Muscle of leg (tissue), 11 donors: ENCODE measurements around the gene GMDS. TPM values are rescaled to one million over a fixed set of nuclear protein-coding genes. Genes with fewer than 3 reads are reported as not detected.

Experiments used
- DNase-seq: peaks from one replicate; pipeline ENCODE4 v3.0.0; 2013
- H3K27ac ChIP-seq: one replicate; pipeline ENCODE4 v1.5.1; 2013; ENCODE audit warnings: mild to moderate bottlenecking, low read length, control low read depth
- H3K27me3 ChIP-seq: one replicate; pipeline ENCODE4 v1.6.1; 2013; ENCODE audit warnings: low read length; ENCODE audit not compliant: control insufficient read depth, insufficient read depth
- H3K36me3 ChIP-seq: one replicate; pipeline ENCODE4 v1.6.1; 2013; ENCODE audit warnings: low read length; ENCODE audit not compliant: control insufficient read depth, insufficient read depth
- H3K4me1 ChIP-seq: one replicate; pipeline ENCODE4 v1.6.1; 2013; ENCODE audit warnings: low read length; ENCODE audit not compliant: control insufficient read depth, insufficient read depth
- H3K4me3 ChIP-seq: one replicate; pipeline ENCODE4 v1.5.1; 2013; ENCODE audit warnings: low read length, control low read depth
- H3K9me3 ChIP-seq: replicated peaks from 2 replicates; pipeline ENCODE4 v1.6.1; 2013; ENCODE audit warnings: low read depth, low read length; ENCODE audit not compliant: control insufficient read depth
- WGBS: methylation state at CpG from one replicate; pipeline ENCODE4 v1.1.5; 2013; ENCODE audit warnings: missing lambda C conversion rate; ENCODE audit not compliant: insufficient coverage; 5-methylcytosine and 5-hydroxymethylcytosine counted together
- polyA plus RNA-seq, 8 donors: library from polyadenylated mRNA; unstranded; fragments of 120-200 nt; gene quantifications; one replicate each; pipeline versions ENCODE4 v1.2.1 to v1.2.3, GENCODE V29; 2013; ENCODE audit warnings: inconsistent platforms in 1 of 8, low replicate concordance in 1 of 8; ENCODE audit not compliant: insufficient read length in 8 of 8, insufficient read depth in 1 of 8
- total RNA-seq: library from RNA; stranded (reverse); fragments of 120-200 nt; gene quantifications from one replicate; pipeline ENCODE4 v1.2.4, GENCODE V29; 2013

The GMDS gene
- total and polyA plus RNA-seq, 9 donors, result 3.9 to 17.0 (median 11.9) TPM

- Histone ChIP-seq H3K9me3 (no peaks in the 10 kb centered on the region), H3K36me3 (no peaks in the 10 kb centered on the region), H3K27me3 (no peaks in the 10 kb centered on the region), H3K4me3 (no peak overlapping the region), H3K27ac (no peak overlapping the region), H3K4me1 (no peaks in the 10 kb centered on the region)
- WGBS, result 77% methylated on average over 1 of the region's 1 CpG
- no peak for DNase-seq
Observed at GRCh38 chr6:2166717-2167116, 78.7 kb downstream of the GMDS start.

DNA sequence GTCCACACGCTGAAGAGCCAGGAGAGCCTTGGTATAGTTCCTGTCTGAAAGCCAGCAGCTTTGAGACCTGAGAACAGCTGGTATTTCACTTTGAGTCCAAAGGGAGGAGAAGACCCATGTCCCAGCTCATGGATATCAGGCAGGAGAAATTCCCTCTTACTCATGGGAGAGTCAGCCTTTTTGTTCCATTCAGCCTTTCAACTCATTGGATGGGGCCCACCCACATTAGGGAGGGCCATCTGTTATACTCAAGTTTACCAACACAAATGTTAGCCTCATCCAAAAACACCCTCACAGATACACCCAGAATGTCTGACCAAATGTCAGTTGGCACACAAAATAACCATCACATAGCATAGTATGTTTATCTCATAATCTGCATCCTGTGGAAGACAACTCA lies 80.1 kb downstream of the GMDS start:
- Histone ChIP-seq H3K27me3 (no peaks in the 10 kb centered on the region), H3K9me3 (no peaks in the 10 kb centered on the region), H3K36me3 (no peaks in the 10 kb centered on the region), H3K27ac (no peak overlapping the region), H3K4me1 (no peaks in the 10 kb centered on the region), H3K4me3 (no peak overlapping the region)
- WGBS, result 92% methylated on average over 1 of the region's 1 CpG
- DNase-seq, result no peak

DNA sequence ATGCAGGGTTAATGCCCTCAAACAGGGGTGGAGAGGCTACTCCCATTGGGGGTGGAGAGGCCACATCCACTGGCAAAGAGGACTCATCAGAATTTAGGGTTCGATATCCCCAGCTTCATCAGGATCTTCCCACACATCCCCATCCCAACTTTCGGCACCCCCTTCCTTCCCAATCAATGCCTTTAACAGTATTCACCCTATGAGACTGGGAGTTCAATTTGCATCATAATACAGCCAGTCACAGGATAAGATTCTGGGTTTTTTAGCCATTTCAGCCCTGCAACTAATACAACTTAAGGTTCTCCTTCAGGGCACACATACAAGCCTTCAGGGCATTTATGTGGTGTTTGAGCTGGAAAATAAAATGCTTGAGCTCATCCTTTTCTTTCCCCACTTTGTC lies 80.9 kb downstream of the GMDS start:
- no peak for DNase-seq
- no peaks in the 10 kb centered on the region for H3K4me1 ChIP-seq
- WGBS, result 100% methylated on average over 2 of the region's 2 CpGs
- H3K27me3 ChIP-seq, result no peaks in the 10 kb centered on the region
- H3K27ac ChIP-seq, result no peak overlapping the region
- no peak overlapping the region for H3K4me3 ChIP-seq
- H3K36me3 ChIP-seq, result no peaks in the 10 kb centered on the region
- no peaks in the 10 kb centered on the region for H3K9me3 ChIP-seq

DNA sequence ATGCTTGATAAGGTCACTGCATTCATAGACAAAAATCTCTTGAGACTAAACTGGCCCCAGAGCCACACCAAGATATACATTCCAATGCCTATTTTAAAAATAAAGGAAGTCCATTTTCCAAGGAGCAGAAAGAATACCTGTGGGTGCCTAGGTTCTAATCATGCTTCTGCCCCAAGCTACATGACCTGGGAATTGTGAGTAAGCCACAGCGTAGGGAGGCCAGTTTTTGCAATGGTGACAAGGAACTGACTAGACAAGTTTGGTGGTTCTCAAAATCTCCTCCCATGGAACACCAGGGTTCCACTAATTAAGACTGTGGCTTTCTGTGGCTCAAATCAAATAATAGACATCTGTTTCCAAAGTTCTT lies 83.3 kb downstream of the GMDS start:
- Histone ChIP-seq H3K36me3 (no peaks in the 10 kb centered on the region), H3K4me1 (no peaks in the 10 kb centered on the region), H3K27me3 (no peaks in the 10 kb centered on the region), H3K4me3 (no peak overlapping the region), H3K27ac (no peak overlapping the region), H3K9me3 (no peaks in the 10 kb centered on the region)
- no CpG with 5 or more reads among the region's 1 CpG for WGBS
- no peak for DNase-seq

DNA sequence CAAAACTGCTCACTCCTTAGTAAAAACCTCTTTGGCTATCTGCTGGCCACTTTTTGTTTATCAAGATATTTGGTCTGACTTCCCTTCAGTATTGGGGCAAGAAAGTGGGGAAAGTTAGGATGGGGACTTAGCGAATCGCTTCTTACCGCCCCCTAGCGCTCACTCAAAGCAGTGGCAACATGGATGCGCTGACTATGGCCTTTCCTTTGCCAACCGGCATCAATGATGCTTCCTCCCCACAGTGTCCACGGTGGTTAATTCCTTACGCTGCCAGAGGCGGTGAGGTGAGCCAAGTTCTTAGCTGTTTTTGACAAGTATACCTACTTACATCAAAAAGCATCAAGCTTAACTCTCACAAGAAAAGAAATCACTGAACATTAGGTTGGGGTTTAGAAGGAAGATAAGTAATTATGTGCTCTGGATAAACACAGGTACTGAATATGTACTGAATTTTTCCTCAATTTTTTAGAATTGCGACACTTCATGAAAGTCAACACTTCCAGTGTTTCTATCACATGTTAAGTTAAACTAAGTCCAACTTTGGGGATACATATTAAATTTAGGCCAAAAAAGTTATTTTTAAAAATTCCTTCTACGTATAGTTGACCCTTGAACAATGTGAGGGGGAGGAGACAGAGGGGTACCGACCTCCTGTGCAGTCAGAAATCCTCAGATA lies 86.7 kb downstream of the GMDS start:
- WGBS, result 26% methylated on average over 5 of the region's 12 CpGs
- H3K27ac ChIP-seq, result no peak overlapping the region
- no peaks in the 10 kb centered on the region for H3K36me3 ChIP-seq
- H3K9me3 ChIP-seq, result no peaks in the 10 kb centered on the region
- no peaks in the 10 kb centered on the region for H3K27me3 ChIP-seq
- H3K4me1 ChIP-seq, result no peaks in the 10 kb centered on the region
- no peak overlapping the region for H3K4me3 ChIP-seq
- no peak for DNase-seq

DNA sequence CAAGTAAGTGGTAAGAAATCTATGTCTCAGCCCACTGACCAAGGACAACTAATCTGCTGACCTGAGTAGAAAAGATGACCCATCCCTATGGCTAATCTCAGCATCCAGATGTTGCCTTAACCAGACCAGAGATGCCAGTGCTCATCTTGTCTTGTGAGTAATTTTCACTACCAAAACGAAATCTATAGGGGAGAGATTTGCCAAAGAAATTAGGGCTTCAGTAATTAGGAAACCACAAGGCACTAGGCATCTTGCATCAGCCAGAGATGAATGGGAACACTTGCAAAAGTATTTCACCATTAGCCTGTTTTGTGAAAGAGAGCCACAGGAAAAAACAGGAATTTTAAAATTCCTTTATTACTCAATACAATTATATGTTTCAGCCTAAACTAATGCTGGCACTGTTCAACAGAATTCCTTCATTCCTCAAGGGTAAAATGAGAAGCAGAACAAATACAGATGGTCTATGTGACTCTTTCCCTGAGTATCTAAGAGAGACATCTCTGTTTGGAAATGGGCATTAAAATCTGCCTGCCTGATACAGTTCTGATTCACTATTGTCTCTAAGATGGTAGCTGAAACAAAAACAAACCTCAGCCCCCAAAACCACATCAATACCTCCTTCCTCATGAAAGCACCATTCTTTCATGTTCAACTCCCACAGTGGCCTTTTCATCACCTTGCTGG lies 87.8 kb downstream of the GMDS start:
- no CpG with 5 or more reads among the region's 1 CpG for WGBS
- Histone ChIP-seq H3K27ac (no peak overlapping the region), H3K27me3 (no peaks in the 10 kb centered on the region), H3K9me3 (no peaks in the 10 kb centered on the region), H3K4me3 (no peak overlapping the region), H3K4me1 (no peaks in the 10 kb centered on the region), H3K36me3 (no peaks in the 10 kb centered on the region)
- DNase-seq, result peak; percentile 40

- H3K4me1 ChIP-seq, result no peaks in the 10 kb centered on the region
- no peaks in the 10 kb centered on the region for H3K36me3 ChIP-seq
- WGBS, result no CpG with 5 or more reads among the region's 1 CpG
- no peak overlapping the region for H3K27ac ChIP-seq
- DNase-seq, result no peak
- no peak overlapping the region for H3K4me3 ChIP-seq
- no peaks in the 10 kb centered on the region for H3K27me3 ChIP-seq
- no peaks in the 10 kb centered on the region for H3K9me3 ChIP-seq
Observed at GRCh38 chr6:2155206-2155605, 90.2 kb downstream of the GMDS start.

DNA sequence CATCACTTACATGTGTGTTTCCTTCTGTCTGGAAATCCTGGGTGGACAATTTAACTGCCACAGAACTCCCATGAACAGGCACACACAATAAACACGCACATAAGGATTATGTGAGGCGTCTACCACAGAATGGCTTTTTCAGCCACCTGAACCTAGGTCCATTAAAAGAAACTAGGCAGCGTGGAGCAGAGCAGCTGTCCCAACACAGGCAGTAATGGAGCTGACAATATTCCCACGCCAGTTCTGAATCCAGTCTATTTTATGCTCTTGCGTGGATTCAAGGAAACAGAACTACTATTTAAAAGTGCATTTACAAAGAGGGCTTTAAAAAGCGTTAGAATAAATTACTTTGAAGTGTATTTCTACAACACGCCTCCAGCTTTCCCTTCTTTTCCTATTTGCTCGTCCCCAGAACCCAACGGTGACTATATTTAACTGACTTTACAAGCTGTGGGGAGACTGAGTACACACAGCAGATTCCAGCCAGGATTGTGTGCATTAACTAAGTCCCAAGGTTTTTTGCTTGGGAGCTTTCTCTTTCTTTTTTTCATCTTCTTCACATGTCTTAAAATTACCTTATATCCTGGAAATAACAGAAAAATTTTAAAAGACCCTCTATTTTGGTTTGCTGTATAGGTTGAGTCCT lies 95.9 kb downstream of the GMDS start:
- Histone ChIP-seq H3K27ac (no peak overlapping the region), H3K9me3 (no peaks in the 10 kb centered on the region), H3K4me3 (no peak overlapping the region), H3K27me3 (no peaks in the 10 kb centered on the region), H3K4me1 (peaks cover 2% of the 10 kb centered on the region), H3K36me3 (no peaks in the 10 kb centered on the region)
- WGBS, result 67% methylated on average over 3 of the region's 9 CpGs
- DNase-seq, result no peak

- Histone ChIP-seq H3K4me1 (peaks cover 2% of the 10 kb centered on the region), H3K9me3 (no peaks in the 10 kb centered on the region), H3K36me3 (no peaks in the 10 kb centered on the region), H3K27me3 (no peaks in the 10 kb centered on the region), H3K27ac (no peak overlapping the region), H3K4me3 (no peak overlapping the region)
- DNase-seq, result no peak
- WGBS, result 89% methylated on average over 5 of the region's 8 CpGs
Observed at GRCh38 chr6:2148748-2149147, 96.7 kb downstream of the GMDS start.

GRCh38 chr6:2147766-2148448 lies 97.5 kb downstream of the GMDS start:
- Histone ChIP-seq H3K27ac (peak overlapping the region; percentile 25), H3K27me3 (no peaks in the 10 kb centered on the region), H3K36me3 (no peaks in the 10 kb centered on the region), H3K4me1 (peaks cover 2% of the 10 kb centered on the region), H3K9me3 (no peaks in the 10 kb centered on the region), H3K4me3 (no peak overlapping the region)
- WGBS, result no CpG with 5 or more reads among the region's 6 CpGs
- peak; percentile 77 for DNase-seq
